HepG2 (cell line): ENCODE measurements around the gene JUND.

Experiments
- POLR2AphosphoS5 ChIP-seq: IDR thresholded peaks from 2 replicates; pipeline ENCODE4 v1.6.1; 2012; ENCODE audit warnings: low read depth, low read length
- SRF ChIP-seq: IDR thresholded peaks from 2 replicates; pipeline ENCODE4 v1.6.1; 2011; ENCODE audit warnings: mild to moderate bottlenecking, low read depth, low read length, moderate library complexity
- STAT6 ChIP-seq: sonication (generic); formaldehyde crosslinking; IDR thresholded peaks from 2 replicates; pipeline ENCODE4 v1.4.0; 2020; ENCODE audit warnings: missing genetic modification reagents, mild to moderate bottlenecking, borderline replicate concordance
- TF ChIP-seq, protein P1 (sequence below): sonication (generic); formaldehyde crosslinking; IDR thresholded peaks from 2 replicates; pipeline ENCODE4 v1.4.0; 2020; ENCODE audit warnings: missing genetic modification reagents

GRCh38 chr19:18292462-18292809, 11.0 kb upstream of the JUND start:
- TF ChIP-seq SRF (no peak), POLR2AphosphoS5 (no peak), STAT6 (CRISPR knock-in tag) (no peak)
- TF ChIP-seq, protein P1, sequence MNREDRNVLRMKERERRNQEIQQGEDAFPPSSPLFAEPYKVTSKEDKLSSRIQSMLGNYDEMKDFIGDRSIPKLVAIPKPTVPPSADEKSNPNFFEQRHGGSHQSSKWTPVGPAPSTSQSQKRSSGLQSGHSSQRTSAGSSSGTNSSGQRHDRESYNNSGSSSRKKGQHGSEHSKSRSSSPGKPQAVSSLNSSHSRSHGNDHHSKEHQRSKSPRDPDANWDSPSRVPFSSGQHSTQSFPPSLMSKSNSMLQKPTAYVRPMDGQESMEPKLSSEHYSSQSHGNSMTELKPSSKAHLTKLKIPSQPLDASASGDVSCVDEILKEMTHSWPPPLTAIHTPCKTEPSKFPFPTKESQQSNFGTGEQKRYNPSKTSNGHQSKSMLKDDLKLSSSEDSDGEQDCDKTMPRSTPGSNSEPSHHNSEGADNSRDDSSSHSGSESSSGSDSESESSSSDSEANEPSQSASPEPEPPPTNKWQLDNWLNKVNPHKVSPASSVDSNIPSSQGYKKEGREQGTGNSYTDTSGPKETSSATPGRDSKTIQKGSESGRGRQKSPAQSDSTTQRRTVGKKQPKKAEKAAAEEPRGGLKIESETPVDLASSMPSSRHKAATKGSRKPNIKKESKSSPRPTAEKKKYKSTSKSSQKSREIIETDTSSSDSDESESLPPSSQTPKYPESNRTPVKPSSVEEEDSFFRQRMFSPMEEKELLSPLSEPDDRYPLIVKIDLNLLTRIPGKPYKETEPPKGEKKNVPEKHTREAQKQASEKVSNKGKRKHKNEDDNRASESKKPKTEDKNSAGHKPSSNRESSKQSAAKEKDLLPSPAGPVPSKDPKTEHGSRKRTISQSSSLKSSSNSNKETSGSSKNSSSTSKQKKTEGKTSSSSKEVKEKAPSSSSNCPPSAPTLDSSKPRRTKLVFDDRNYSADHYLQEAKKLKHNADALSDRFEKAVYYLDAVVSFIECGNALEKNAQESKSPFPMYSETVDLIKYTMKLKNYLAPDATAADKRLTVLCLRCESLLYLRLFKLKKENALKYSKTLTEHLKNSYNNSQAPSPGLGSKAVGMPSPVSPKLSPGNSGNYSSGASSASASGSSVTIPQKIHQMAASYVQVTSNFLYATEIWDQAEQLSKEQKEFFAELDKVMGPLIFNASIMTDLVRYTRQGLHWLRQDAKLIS (CRISPR knock-in tag): no peak
